NCI-H460 (cell line): Measurements from ENCODE around the gene HTRA3. TPM values are rescaled to one million over a fixed set of nuclear protein-coding genes. Genes with fewer than 3 reads are reported as not detected.

Experiments used
- DNase-seq: peaks from one replicate; pipeline ENCODE4 v3.0.0-alpha.2; 2016; ENCODE audit warnings: low read depth; ENCODE audit errors: extremely low read depth
- total RNA-seq: library from RNA; depleted of rRNA; stranded (reverse); fragments of >200 nt; shearing (Covaris generic); gene quantifications from 2 replicates; pipeline ENCODE4 v1.2.3, GENCODE V29; 2014

Gene HTRA3
- total RNA-seq, 1 experiment from 2014 or later, result not detected

GRCh38 chr4:8265171-8265929 lies 4.2 kb upstream of the HTRA3 start:
- no peak for DNase-seq

GRCh38 chr4:8266088-8266487 lies 3.5 kb upstream of the HTRA3 start:
- DNase-seq, result no peak

GRCh38 chr4:8266508-8266907 lies 3.0 kb upstream of the HTRA3 start:
- DNase-seq, result no peak

- peak; percentile 35 for DNase-seq
These were observed 2.5 kb upstream of the HTRA3 start for GRCh38 chr4:8267077-8267476.

GRCh38 chr4:8268211-8268610 lies 1.3 kb upstream of the HTRA3 start:
- DNase-seq, result no peak

- no peak for DNase-seq
These were observed 536 bp upstream of the HTRA3 start for GRCh38 chr4:8268901-8269534.

- DNase-seq, result no peak
These were observed 841 bp downstream of the HTRA3 start for GRCh38 chr4:8270418-8270771.

- DNase-seq, result no peak
These were observed 1.6 kb downstream of the HTRA3 start for GRCh38 chr4:8270912-8271815.

- no peak for DNase-seq
These were observed 2.3 kb downstream of the HTRA3 start for GRCh38 chr4:8271821-8272220.

- DNase-seq, result no peak
These were observed 3.2 kb downstream of the HTRA3 start for GRCh38 chr4:8272472-8273428.

GRCh38 chr4:8273450-8273849 lies 3.9 kb downstream of the HTRA3 start:
- no peak for DNase-seq

GRCh38 chr4:8274066-8274652 lies 4.6 kb downstream of the HTRA3 start:
- no peak for DNase-seq

GRCh38 chr4:8274765-8275547 lies 5.4 kb downstream of the HTRA3 start:
- no peak for DNase-seq

- DNase-seq, result no peak
These were observed 6.0 kb downstream of the HTRA3 start for GRCh38 chr4:8275548-8275910.

- no peak for DNase-seq
These were observed 7.0 kb downstream of the HTRA3 start for GRCh38 chr4:8276358-8277240.

GRCh38 chr4:8277356-8278008 lies 7.9 kb downstream of the HTRA3 start:
- no peak for DNase-seq

- DNase-seq, result no peak
These were observed 8.4 kb downstream of the HTRA3 start for GRCh38 chr4:8278009-8278395.
